ENCODE data around the gene SLC24A4.

The SLC24A4 gene

GRCh38 chr14:92384461-92385133 is 61.6 kb downstream of the SLC24A4 start:
- no peak for DNase-seq (ENCODE audit: low read depth)
- no peak for TF ChIP-seq CTCF (IDR thresholded peaks at IDR 0.05; ENCODE audit: control insufficient read depth, insufficient read depth, low read depth, low read length, missing control alignments)
- no peak overlapping the region for H3K4me3 ChIP-seq (ENCODE audit: control insufficient read depth, low read depth, low read length)

GRCh38 chr14:92385561-92385960 is 62.6 kb downstream of the SLC24A4 start:
- no peak for DNase-seq (ENCODE audit: low read depth)
- no peak overlapping the region for H3K4me3 ChIP-seq (ENCODE audit: control insufficient read depth, low read depth, low read length)
- TF ChIP-seq CTCF (IDR thresholded peaks at IDR 0.05; ENCODE audit: control insufficient read depth, insufficient read depth, low read depth, low read length, missing control alignments), result no peak

- H3K4me3 ChIP-seq (ENCODE audit: control insufficient read depth, low read depth, low read length), result no peak overlapping the region
- no peak for DNase-seq (ENCODE audit: low read depth)
- TF ChIP-seq CTCF (IDR thresholded peaks at IDR 0.05; ENCODE audit: control insufficient read depth, insufficient read depth, low read depth, low read length, missing control alignments), result no peak
Observed at GRCh38 chr14:92386165-92386564, 63.2 kb downstream of the SLC24A4 start.

- no peak for DNase-seq (ENCODE audit: low read depth)
- no peak for TF ChIP-seq CTCF (IDR thresholded peaks at IDR 0.05; ENCODE audit: control insufficient read depth, insufficient read depth, low read depth, low read length, missing control alignments)
- H3K4me3 ChIP-seq (ENCODE audit: control insufficient read depth, low read depth, low read length), result no peak overlapping the region
Observed at GRCh38 chr14:92386637-92387036, 63.7 kb downstream of the SLC24A4 start.

GRCh38 chr14:92387578-92387977 is 64.6 kb downstream of the SLC24A4 start:
- no peak for TF ChIP-seq CTCF (IDR thresholded peaks at IDR 0.05; ENCODE audit: control insufficient read depth, insufficient read depth, low read depth, low read length, missing control alignments)
- no peak overlapping the region for H3K4me3 ChIP-seq (ENCODE audit: control insufficient read depth, low read depth, low read length)
- no peak for DNase-seq (ENCODE audit: low read depth)

GRCh38 chr14:92389598-92390158 is 66.7 kb downstream of the SLC24A4 start:
- DNase-seq (ENCODE audit: low read depth), result no peak
- no peak for TF ChIP-seq CTCF (IDR thresholded peaks at IDR 0.05; ENCODE audit: control insufficient read depth, insufficient read depth, low read depth, low read length, missing control alignments)
- H3K4me3 ChIP-seq (ENCODE audit: control insufficient read depth, low read depth, low read length), result no peak overlapping the region
